ENCODE data around the gene RGL4.

GRCh38 chr22:23685205-23685784, 5.5 kb upstream of the RGL4 start:
- no peak for TF ChIP-seq EZH2 (IDR thresholded peaks at IDR 0.05; ENCODE audit: borderline replicate concordance)
- TF ChIP-seq, protein P1, sequence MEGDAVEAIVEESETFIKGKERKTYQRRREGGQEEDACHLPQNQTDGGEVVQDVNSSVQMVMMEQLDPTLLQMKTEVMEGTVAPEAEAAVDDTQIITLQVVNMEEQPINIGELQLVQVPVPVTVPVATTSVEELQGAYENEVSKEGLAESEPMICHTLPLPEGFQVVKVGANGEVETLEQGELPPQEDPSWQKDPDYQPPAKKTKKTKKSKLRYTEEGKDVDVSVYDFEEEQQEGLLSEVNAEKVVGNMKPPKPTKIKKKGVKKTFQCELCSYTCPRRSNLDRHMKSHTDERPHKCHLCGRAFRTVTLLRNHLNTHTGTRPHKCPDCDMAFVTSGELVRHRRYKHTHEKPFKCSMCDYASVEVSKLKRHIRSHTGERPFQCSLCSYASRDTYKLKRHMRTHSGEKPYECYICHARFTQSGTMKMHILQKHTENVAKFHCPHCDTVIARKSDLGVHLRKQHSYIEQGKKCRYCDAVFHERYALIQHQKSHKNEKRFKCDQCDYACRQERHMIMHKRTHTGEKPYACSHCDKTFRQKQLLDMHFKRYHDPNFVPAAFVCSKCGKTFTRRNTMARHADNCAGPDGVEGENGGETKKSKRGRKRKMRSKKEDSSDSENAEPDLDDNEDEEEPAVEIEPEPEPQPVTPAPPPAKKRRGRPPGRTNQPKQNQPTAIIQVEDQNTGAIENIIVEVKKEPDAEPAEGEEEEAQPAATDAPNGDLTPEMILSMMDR (IDR thresholded peaks at IDR 0.05; ENCODE audit: poor library complexity): no peak
